GM19328 (cell line): ENCODE measurements around the gene PAQR5.
"Not testable (repeated sequence)": the region's sequence is repeated elsewhere in the genome, so short reads cannot be mapped to it uniquely, and the experiment has no call there.

ENCODE experiments used
- ATAC-seq: cut with Tn5 transposase; IDR thresholded peaks from one replicate; pipeline ENCODE4 v1.9.1; 2021; ENCODE audit warnings: mild to moderate bottlenecking, moderate library complexity; ENCODE audit not compliant: unreplicated experiment

PAQR5 gene

DNA sequence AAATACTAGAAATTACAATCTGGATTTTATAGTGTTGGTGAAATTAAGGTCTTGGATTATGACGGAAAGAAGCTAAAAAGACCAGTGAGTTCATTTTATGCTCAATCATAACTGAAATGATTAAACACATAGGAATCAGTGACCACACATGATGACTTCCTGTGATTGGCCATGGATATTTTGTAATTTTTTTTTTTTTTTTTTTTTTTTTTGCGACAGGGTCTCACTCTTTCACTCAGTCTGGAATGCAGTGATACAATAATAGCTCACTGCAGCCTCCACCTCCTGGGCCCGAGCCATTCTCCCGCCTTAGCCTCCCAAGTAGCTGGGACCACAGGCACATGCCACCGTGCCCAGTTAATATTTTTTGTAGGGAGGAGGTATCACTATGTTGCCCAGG is 47.4 kb downstream of the PAQR5 start:
- no peak for ATAC-seq

DNA sequence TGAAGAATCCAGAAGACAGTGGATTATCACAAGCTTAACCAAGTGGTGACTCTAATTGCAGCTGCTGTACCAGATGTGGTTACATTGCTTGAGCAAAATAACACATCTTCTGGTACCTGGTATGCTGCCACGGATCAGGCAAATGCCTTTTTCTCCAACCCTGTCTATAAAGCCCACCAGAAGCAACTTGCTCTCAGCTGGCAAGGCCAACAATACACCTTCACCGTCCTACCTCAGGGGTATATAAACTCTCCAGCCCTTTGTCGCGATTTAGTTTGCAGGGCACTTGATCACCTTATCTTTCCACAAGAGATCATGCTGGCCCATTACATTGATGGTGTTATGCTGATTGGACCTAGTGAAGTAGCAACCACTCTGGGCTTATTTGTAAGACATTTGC is 52.6 kb downstream of the PAQR5 start:
- ATAC-seq, result no peak

DNA sequence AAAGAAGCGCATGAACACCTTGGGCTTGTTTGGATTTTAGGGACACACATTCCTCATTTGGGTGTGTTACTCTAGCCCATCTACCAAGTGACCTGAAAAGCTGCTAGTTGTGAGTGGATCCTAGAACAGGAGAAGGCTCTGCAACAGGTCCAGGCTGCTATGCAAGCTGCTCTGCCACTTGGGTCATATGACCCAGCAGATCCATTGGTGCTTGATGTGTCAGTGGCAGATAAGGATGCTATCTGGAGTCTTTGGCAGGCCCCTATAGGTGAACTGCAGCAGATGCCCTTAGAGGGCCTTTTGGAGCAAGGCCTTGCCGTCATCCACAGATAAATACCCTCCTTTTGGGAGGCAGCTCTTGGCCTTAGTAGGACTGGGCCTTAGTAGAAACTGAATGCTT is 53.2 kb downstream of the PAQR5 start:
- no peak for ATAC-seq

DNA sequence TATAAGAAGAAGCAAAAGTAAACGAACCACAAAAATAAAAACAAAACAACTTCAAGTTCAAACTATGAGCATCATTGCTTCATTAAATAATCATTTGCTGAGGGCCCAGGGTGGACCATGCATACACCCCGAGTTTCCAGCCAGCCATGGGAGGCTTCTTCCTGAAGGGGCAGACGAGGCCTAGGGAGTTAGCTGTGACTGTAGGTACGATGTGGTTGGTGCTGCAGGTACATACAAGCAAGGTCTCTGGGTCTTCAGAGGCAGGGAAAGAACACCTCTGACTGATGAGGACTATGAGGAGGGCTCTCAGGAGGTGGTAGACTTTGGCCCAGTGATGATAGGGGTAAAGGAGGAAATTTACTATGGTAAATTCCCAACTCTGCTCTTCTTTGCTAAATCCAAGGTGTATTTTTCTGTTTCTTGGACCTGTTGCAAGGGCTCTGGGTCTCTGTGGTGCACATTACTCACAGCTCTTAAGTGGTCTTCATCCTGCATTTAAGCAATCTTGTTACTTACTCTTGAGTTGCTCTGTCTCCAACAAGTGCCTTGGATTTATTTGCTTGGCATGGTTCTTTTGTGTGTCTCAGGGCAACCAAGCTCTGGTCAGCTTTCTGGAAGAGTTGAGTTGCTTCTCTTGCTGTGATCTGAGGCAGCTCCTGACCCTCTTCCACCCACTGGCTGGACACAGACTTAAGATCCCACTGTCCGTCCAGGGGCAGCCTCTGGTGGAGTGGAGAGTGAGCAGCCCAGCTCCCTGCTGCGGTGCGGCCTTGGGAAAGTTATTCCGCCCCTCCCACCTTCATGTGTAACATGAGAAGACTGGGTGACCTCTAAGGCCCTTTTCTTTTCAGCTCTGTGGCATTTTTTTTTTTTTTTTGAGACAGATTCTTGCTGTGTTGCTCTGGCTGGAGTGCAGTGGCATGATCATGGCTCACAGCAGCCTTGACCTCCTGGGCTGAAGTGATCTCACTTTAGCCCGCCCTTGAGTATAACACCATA is 59.4 kb downstream of the PAQR5 start:
- no peak for ATAC-seq

DNA sequence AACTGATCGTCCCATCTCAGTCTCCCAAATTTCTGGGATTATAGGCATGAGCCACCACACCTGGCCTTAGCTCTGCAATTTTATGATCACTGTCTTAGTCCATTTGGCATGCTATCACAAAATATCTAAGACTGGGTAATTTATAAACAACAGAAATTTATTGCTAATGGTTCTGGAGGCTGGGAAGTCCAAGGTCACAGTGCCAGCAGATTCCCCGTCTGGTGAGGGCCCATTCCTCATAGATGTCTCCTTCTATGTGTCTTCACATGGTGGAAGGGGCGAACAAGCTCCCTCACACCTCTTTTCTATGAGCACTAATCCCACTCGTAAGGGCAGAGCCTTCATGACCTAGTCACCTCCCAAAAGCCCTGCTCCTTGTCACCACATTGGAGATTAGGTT is 60.1 kb downstream of the PAQR5 start:
- no peak for ATAC-seq

DNA sequence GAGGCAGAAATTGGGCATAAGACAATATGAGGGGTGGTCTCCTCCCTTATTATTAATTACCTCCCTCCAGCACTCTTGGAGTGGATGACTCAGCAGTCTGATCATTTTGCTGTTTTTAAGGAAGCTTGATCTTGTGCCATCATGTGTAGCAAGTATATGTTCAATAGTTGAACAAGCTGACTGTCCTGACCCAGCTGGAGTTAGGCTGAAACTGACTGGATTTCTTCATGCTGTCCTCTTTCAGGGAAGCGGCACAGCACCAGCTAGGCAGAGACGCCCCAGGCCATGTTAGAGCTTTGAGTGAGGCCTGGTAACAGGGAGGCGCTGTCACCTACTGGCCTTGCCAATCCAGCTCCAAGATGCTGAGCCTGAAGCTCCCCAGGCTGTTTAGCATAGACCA is 61.0 kb downstream of the PAQR5 start:
- ATAC-seq, result no peak

DNA sequence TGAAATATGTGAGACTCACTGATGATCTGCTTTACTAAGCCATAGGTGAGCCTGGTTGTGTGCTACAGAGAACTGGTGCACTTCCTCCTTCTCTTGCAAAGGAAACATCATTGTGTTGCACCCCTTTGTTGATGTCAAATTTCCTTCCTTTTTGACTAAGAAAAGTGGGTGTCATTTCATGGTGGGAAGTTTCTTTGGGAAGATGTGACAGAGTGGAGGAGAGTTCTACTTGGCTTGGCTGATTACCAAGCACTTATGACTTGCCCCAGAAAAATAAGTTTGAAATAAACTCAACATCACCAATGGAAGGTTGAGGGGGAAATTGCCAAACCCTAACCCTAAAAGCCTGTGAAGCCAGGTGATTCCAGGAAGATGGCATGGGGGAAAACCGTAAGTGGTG is 61.9 kb downstream of the PAQR5 start:
- ATAC-seq, result no peak

DNA sequence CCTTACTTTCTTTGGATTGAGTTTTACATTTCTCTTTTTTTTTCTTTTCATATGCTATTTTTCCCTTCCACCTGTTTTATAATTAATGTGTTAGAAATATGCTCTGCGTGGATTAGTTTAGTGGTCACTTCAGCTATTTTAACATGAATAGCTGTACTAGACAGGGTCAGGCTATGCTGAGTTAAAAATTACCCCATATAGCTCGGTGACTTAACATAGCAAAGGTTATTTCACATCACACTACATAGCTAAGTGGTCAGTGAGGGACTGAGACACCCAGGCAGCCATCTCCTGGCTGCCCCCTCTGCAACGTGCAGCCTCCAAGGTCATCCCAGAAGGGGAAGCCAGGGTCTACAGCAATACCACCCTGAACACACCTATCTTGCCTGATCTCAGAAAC is 68.5 kb downstream of the PAQR5 start:
- ATAC-seq, result no peak

DNA sequence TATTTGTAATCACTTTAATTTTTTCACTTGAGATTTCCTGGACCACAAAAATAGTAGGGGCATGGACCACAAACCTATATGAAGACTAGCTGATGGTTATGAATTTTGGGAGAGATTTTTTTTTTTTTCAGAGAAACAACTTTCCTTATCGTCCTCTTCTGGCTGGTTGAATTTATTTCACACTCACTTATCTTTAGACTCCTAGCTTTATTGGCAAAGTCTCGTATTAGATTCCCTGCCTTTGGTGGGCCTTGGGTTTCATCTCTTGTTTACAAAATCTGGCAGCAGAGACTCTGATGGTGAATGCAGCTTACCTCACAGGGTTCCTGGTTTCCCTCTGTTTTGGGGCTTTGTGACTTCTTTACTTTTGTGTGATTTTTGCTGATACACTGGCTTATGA is 70.9 kb downstream of the PAQR5 start:
- ATAC-seq, result no peak

DNA sequence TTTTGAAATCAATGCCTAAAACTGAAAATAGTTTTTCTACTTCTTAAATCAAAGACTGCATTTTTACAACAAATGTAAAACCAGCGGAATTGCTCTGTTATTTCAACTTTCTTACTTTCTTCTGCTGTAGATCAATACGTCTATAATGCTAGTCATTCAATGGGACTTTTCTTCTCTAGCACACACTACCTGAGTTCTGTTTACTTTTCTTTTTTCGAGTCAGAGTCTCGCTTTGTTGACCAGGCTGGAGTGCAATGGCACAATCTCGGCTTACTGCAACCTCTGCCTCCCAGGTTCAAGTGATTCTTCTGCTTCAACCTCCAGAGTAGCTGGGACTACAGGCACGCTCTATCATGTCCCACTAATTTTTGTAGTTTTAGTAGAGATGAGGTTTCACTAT is 74.7 kb downstream of the PAQR5 start:
- no peak for ATAC-seq

DNA sequence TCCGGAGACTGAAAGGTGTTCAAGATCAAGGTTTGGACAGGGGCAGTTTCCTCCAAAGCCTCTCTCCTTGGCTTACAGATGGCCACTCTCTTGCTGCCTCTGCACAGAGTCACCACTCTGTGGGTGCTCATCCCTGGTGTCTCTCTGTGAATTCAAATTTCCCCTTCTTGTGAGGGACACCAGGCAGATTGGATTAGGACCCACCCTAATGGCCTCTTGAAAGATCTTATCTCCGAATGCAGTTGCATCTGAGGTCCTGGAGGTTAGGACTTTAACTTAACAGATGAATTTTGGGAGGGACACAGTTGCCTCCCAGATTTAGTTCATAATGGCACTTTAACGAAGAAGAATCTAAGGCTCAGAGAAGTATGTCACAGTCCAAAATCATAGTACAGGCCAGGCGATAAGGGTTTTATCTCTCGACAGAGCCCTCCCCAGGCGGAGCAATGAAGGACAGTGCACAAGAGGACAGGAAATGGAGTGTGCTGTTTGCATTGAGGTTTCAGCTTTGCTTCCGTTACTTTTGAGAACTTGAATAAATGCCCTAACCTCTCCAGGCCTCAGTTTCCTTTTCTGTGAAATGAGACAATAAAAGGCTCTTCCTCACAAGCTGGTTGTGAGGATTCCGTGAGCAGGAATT is 76.6 kb downstream of the PAQR5 start:
- no peak for ATAC-seq

DNA sequence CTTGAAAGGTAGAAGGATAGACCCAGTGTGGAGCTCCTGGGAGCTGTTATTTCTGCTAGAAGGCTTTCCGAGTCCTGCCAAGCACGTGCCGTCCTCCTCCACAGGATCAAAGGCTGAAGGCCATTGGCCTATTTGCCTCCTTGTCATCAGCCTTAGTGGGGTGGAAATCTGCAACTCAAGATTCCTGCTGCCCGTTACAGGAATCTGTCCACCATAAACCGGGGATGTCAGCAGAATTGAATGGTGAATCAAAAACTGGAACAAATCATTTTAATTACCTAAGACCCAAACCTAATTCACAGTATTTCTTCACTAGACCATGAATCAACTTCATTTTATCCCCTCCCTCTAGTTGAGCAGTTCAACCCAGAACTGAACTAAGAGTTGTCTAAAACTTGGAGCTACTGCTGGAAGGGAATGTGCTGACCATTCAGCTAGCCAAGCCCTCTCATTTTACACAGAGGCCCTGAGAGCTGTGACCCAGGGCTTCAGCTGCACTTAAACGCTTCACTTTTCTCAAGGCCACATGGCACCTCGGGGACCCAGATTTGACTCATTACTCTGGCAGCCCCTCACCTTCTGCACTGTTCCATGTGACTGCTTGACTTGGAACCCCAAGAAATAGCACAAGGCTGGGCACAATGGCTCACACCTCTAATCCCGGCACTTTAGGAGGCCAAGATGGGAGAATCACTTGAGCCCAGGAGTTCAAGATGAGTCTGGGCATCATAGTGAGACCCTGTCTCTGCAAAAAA is 78.7 kb downstream of the PAQR5 start:
- no peak for ATAC-seq

DNA sequence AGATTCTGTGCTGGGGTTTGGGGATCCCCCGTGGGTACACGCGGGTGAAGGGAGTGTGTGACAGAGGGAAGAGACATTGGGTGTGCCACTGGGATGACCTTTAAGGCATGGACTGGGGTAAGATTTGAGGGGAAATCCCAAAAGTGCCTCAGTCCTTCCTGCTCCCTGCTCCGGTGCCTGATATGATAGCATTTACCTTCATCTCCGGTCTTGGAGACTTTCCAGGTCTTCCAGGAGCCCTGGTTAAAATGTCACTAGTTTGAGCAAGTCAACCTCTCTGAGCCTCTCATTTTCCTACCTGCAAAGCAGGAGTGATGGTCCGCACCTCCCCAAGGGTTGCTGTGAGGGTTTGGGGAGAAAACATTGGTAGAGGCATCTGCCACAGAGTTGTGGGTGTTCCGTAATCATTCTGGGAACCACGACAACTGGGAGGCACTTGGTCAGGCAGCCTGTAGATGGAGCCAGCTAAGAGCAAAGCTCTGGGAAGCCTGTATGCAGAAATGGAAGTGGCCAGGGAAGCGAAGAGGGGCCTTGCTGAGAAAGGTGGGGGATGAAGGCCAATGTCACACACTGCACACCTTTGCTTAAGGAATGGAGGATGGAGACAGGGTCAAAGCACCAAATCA is 81.5 kb downstream of the PAQR5 start:
- ATAC-seq, result no peak

DNA sequence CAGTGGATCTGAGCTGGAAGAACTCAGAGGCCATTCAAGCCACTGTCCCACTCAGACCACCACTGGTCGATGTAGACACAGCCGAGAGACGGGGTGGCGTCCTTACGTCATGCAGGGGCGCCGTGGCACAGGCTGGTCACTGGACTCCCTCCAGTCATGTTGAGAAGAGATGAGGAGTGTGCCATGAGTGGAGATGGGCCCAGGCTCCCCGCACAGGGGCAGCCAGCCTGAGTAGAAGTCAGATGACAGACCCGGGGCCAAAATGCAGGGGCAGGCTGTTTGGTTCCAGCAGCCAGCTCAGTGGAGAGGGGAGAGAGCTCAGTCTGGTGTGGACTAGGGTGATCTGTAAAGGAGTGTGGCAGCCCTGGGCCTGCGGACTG is 82.0 kb downstream of the PAQR5 start:
- no peak for ATAC-seq

DNA sequence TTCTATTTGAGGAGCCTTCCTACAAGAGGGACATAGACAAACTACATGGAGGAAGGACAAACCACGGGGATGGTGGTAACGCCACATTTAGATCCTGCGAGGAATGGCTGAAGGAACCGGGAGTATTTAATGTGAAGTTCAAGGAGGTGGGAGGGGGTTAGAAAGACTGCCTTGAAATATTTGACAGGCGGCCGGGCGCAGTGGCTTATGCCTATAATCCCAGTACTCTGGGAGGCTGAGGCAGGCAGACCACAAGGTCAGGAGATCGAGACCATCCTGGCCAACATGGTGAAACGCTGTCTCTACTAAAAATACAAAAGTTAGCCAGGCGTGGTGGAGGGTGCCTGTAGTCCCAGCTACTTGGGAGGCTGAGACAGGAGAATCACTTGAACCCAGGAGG is 83.5 kb downstream of the PAQR5 start:
- ATAC-seq, result not testable (repeated sequence)

DNA sequence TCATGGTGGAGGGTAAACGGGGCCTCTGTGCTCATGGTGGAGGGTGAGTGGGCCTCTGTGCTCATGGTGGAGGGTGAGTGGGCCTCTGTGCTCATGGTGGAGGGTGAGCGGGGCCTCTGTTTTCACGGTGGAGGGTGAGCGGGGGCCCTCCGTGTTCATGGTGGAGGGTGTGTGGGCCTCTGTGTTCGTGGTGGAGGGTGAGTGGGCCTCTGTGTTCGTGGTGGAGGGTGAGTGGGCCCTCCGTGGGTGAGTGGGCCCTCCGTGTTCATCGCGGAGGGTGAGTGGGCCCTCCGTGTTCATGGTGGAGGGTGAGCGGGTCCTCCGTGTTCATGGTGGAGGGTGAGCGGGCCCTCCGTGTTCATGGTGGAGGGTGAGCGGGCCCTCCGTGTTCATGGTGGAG is 85.4 kb downstream of the PAQR5 start:
- not testable (repeated sequence) for ATAC-seq

DNA sequence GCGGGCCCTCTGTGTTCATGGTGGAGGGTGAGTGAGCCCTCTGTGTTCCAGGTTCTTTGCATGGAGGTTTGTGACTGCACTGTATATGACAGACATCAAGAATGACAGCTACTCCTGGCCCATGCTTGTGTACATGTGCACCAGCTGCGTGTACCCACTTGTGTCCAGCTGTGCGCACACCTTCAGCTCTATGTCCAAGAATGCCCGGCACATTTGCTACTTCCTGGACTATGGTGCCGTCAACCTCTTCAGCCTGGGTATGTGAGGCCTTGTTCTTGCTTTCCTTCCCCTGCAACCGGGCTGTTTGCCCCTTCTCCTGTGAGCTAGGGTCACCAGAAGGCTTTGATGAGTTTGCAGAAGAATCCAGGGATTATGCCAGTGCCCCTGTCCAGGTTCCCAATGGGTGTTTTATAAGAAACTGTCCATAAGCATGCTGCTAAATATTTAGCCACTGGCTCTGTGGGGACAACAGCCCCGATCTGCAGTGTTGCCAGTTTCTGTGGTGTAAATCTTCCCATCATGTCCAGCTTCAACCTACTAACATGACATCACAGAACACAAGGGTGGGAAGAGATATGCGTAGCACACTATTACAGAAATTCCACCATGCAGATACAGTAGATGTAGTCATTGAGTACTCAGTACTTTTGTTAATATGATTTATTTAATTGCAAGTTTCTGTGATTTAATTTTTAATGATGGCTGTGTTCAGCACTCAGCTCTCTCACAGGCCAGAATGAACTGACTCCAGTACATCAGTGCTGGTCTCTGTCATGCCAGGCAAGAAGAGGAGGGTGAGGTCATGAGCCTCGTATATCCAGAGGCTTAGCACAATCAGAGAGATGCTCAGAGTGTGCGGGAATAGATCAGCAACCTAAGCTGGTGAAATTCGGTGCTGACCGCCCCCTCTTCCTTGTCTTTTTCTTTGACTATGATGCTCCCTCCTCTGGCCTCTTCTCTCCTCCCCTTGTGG is 86.2 kb downstream of the PAQR5 start:
- no peak for ATAC-seq

DNA sequence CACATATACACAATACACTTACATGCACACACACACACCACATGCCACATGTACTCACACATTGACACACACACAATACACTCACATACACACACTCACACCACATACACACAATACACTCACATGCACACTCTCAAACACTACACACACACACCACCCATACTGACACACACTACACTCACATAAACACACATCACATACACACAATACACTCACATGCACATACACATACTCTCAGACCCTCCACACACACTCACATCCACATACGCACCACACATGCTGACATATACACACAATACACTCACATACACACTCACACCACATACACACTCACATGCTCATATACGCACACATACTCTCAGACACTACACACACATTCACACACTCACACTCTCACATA is 87.1 kb downstream of the PAQR5 start:
- no peak for ATAC-seq

DNA sequence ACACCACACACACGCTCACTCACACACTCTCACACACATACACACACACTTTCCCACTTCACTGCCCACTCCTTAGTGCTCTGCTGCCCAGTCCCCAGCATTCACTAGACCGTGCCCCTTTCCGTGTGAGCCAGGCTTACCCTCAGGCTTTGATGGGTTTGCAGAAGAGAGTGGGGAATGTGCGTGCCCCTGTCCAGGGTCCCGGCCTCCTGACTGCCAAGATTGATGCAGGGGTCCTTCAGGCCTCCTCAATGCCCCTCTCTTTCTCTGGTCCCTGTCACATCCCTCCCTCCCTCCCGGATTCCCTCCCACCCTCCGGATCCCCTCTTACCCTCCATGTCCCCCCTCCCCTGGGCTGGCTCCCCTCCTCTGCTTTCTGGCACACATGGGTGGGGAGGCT is 87.6 kb downstream of the PAQR5 start:
- ATAC-seq, result no peak

DNA sequence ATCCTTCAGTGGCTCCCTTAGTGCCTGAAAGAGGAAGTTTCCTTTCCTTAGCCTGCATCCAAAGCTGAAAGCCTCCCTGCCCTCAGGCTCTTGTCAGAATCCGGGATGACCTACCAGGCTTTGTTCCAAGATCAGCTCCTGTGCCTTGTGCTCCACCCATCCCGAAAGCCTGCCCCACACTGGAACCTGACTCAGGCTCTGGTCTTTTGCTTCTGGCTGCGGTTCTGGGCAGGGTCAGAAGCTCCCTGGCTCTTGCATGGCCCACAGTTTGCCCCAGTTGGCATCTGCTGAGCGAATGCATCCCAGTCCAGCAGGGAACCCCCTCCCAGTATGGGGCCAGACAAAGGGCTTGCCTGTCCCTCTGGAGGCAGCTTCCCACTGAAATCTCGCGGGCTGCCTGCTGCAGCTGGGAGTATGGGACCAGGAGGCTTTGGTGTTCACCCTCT is 89.6 kb downstream of the PAQR5 start:
- ATAC-seq, result no peak
